ENCODE measurements around the gene ZBTB7C. TPM values are rescaled to one million over a fixed set of nuclear protein-coding genes. Genes with fewer than 3 reads are reported as not detected.

The ZBTB7C gene
- total and polyA plus RNA-seq, 9 of the 15 experiments (the other 6 are each of a cell fraction or from before 2014, with no cell fraction given): not detected

GRCh38 chr18:48032876-48033789, 376.1 kb downstream of the ZBTB7C start:
- H3K9me3 ChIP-seq (replicated peaks; ENCODE audit: control insufficient read depth, insufficient read depth, low read depth, low read length): no peaks in the 10 kb centered on the region
- H3K9me1 ChIP-seq (ENCODE audit: control insufficient read depth, insufficient read depth, low read length): no peaks in the 10 kb centered on the region
- FAIRE-seq (no peak), DNase-seq (ENCODE audit: extremely low read depth in 1 of 4, low spot score in 3 of 4) (no peak), ATAC-seq (no peak)
- TF ChIP-seq ZNF518B (CRISPR knock-in tag; IDR thresholded peaks at IDR 0.05): no peak
- no peak for TF ChIP-seq SMAD1 (IDR thresholded peaks at IDR 0.05; ENCODE audit: low read depth, low read length, partially characterized antibody)
- TF ChIP-seq ARHGAP35 (IDR thresholded peaks at IDR 0.05; ENCODE audit: partially characterized antibody): no peak
- TF ChIP-seq GATAD2A (IDR thresholded peaks at IDR 0.05): no peak
- TF ChIP-seq RB1 (IDR thresholded peaks at IDR 0.05; ENCODE audit: low read depth): no peak
- TF ChIP-seq NCOA1 (IDR thresholded peaks at IDR 0.05; ENCODE audit: low read depth): no peak
- no peak for TF ChIP-seq GABPB2 (CRISPR knock-in tag; conservative IDR thresholded peaks at IDR 0.05)
- TF ChIP-seq KLF16 (IDR thresholded peaks at IDR 0.05): no peak
- TF ChIP-seq CREBBP (IDR thresholded peaks at IDR 0.05; ENCODE audit: low read depth, low read length): no peak
- H3K27ac ChIP-seq (ENCODE audit: extremely low read depth, low read depth, low read length): no peak overlapping the region
- H4K20me1 ChIP-seq (replicated peaks; ENCODE audit: control insufficient read depth, insufficient read depth, low read length): peaks cover 4% of the 10 kb centered on the region
- H3K27me3 ChIP-seq (ENCODE audit: control insufficient read depth in 2 of 2, insufficient read depth in 2 of 2, low read length in 2 of 2): peaks cover 0 to 53% of the 10 kb centered on the region in 2 experiments; a peak in 2 of 5 replicates
- in situ Hi-C loops (cut with MboI) (no loop called here), intact Hi-C loops (cut with micrococcal nuclease) (loop anchor here (5.0 to 10.0 kb wide), 2 partner anchors 62 to 414 kb away; no protein-coding TSS in a partner anchor)
- no peaks in the 10 kb centered on the region for H3K36me3 ChIP-seq (ENCODE audit: control insufficient read depth, insufficient read depth, low read length)
- H3K4me2 ChIP-seq (ENCODE audit: insufficient read depth, low read length): no peak overlapping the region
- peaks cover 0 to 6% of the 10 kb centered on the region in 2 experiments; a peak in 2 of 5 replicates for H3K4me1 ChIP-seq (replicated peaks in 1 of 2; ENCODE audit: control insufficient read depth in 2 of 2, insufficient read depth in 2 of 2, low read length in 2 of 2)
- ChIA-PET CTCF (ENCODE audit: low intra/inter-chr PET ratio) (no interaction called here), POLR2A (interaction anchor here (0.6 kb wide), 1 partner anchor 318 kb away, joined by 3 read pairs; no protein-coding TSS in a partner anchor)
- no peak overlapping the region for H3K4me3 ChIP-seq
- no peak overlapping the region for H3K9ac ChIP-seq (ENCODE audit: insufficient read depth in 1 of 2, low read depth in 2 of 2, low read length in 2 of 2)
- no peak overlapping the region for H2AFZ ChIP-seq (ENCODE audit: low read depth, low read length)
- WGBS (ENCODE audit: insufficient coverage, low coverage, missing lambda C conversion rate): 0% methylated on average over 3 of the region's 3 CpGs
- no TSS peak for BruUV-seq (replicated peaks)
- H3K79me2 ChIP-seq (ENCODE audit: control insufficient read depth, insufficient read depth, low read length): no peaks in the 10 kb centered on the region

Data from K562 (cell line).